ENCODE measurements around the gene OPHN1. TPM values are rescaled to one million over a fixed set of nuclear protein-coding genes. Genes with fewer than 3 reads are reported as not detected.
"Not testable (repeated sequence)": the region's sequence is repeated elsewhere in the genome, so short reads cannot be mapped to it uniquely, and the experiment has no call there.

The OPHN1 gene
- total RNA-seq, 2 experiments from 2014 or later, result not detected

DNA sequence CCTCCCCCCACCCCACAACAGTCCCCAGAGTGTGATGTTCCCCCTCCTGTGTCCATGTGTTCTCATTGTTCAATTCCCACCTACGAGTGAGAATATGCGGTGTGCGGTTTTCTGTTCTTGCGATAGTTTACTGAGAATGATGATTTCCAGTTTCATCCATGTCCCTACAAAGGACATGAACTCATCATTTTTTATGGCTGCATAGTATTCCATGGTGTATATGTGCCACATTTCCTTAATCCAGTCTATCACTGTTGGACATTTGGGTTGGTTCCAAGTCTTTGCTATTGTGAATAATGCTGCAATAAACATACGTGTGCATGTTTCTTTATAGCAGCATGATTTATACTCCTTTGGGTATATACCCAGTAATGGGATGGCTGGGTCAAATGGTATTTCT, 55.7 kb downstream of the OPHN1 start:
- H3K36me3 Mint-ChIP-seq (ENCODE audit: low read depth); H3K4me3 Mint-ChIP-seq; CTCF ChIA-PET; intact Hi-C loops (cut with micrococcal nuclease); DNase-seq; H3K27me3 Mint-ChIP-seq (ENCODE audit: low read depth); H3K4me1 Mint-ChIP-seq (ENCODE audit: low read depth); H3K27ac Mint-ChIP-seq; H3K9me3 Mint-ChIP-seq: not testable (repeated sequence)

DNA sequence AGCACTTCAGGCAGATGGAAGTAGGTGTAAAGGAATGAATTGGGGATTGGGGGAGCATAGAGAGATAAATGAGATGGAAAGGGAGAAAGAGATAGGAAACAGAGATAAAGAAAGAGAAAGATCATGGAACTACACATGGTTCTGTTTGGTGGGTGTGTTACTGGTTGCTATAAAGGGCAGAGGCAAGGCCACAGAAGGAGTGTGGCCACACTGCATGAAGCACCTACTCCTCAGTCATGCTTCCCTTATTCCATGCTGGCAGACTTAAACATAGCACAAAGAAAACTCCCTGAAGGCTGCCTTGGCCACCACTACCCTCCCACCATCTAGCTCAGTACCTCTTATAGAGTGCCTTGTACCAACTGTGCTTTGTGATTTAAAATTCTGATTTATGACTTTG, 56.9 kb downstream of the OPHN1 start:
- no peaks in the 10 kb centered on the region for H3K36me3 Mint-ChIP-seq (ENCODE audit: low read depth)

DNA sequence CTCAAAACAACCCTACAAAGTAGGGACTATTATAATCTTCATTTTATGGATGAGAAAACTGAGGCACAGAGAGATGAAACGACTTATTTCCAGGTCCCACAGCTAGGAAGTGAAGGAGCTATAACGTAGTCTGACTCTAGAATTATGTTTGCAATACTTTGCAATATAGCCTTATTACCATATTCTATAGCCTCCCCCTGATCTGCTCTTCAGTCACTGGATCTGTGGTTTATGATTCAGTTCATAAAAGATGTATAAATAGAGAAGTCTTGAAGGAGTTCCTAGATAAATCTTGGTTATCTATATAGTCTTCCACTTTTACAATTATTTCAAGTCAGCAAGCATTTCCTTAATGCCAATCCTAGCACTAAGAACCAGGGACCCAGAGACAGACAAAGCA, 57.5 kb downstream of the OPHN1 start:
- H3K36me3 Mint-ChIP-seq (ENCODE audit: low read depth), result no peaks in the 10 kb centered on the region
- no peak for DNase-seq
- H3K9me3 Mint-ChIP-seq, result no peaks in the 10 kb centered on the region
- no peaks in the 10 kb centered on the region for H3K27me3 Mint-ChIP-seq (ENCODE audit: low read depth)
- H3K27ac Mint-ChIP-seq, result no peak overlapping the region
- intact Hi-C loops (cut with micrococcal nuclease), result no loop called here
- H3K4me3 Mint-ChIP-seq, result no peak overlapping the region
- no peaks in the 10 kb centered on the region for H3K4me1 Mint-ChIP-seq (ENCODE audit: low read depth)
- CTCF ChIA-PET, result no interaction called here

More for the DNA sequence above, 56.9 kb downstream of the OPHN1 start:
- H3K4me1 Mint-ChIP-seq (ENCODE audit: low read depth), result no peaks in the 10 kb centered on the region
- intact Hi-C loops (cut with micrococcal nuclease), result no loop called here
- no peak for DNase-seq
- CTCF ChIA-PET, result no interaction called here
- no peak overlapping the region for H3K27ac Mint-ChIP-seq
- H3K9me3 Mint-ChIP-seq, result no peaks in the 10 kb centered on the region
- no peak overlapping the region for H3K4me3 Mint-ChIP-seq
- peaks cover 1% of the 10 kb centered on the region for H3K27me3 Mint-ChIP-seq (ENCODE audit: low read depth)

DNA sequence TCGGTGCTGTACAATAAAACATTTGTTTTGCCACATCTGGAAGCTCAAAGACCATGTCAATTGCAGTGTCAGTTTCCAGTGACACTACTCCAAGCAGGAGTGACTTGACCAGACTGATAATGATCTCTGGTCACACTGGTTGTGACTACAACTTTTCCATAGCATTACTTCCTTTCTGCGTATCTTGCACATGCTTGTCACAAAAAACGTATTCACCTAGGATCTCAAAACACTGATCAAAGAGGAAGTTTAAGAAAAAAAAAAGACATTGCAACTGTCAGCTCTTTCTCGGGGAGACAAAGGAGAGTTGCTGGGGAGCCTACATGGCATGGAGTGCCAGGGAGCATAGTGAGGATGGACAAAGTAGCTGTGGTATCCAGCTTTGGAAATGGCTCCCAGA, 60.6 kb downstream of the OPHN1 start:
- no peak overlapping the region for H3K4me3 Mint-ChIP-seq
- intact Hi-C loops (cut with micrococcal nuclease), result no loop called here
- CTCF ChIA-PET, result no interaction called here

DNA sequence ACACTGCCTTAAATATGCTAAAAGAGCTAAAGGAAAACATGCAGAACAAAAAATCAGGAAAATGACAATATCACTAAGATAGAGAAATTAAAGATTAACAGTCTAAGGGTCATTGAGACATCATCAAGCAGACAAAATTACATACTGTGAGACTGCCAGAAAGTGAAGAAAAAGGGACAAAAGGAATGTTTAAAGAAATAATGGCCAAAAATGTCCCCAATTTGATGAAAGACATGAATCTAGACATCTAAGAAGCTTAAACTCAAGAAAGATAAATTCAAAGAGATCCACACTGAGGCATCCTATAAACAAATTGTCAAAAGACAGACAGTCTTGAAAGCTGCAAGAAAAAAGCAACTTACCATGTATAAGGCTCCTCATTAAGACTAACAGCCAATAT, 63.7 kb downstream of the OPHN1 start:
- H3K4me3 Mint-ChIP-seq, result no peak overlapping the region
- no peaks in the 10 kb centered on the region for H3K4me1 Mint-ChIP-seq (ENCODE audit: low read depth)
- intact Hi-C loops (cut with micrococcal nuclease), result no loop called here
- peaks cover 7% of the 10 kb centered on the region for H3K9me3 Mint-ChIP-seq
- CTCF ChIA-PET, result interaction anchor here (0.6 kb wide), 1 partner anchor 18 kb away, joined by 3 read pairs; no protein-coding TSS in a partner anchor
- H3K27ac Mint-ChIP-seq, result no peak overlapping the region
- no peak for DNase-seq
- no peaks in the 10 kb centered on the region for H3K36me3 Mint-ChIP-seq (ENCODE audit: low read depth)
- no peaks in the 10 kb centered on the region for H3K27me3 Mint-ChIP-seq (ENCODE audit: low read depth)

More for the DNA sequence above, 60.6 kb downstream of the OPHN1 start:
- H3K27me3 Mint-ChIP-seq (ENCODE audit: low read depth), result no peaks in the 10 kb centered on the region
- H3K4me1 Mint-ChIP-seq (ENCODE audit: low read depth), result no peaks in the 10 kb centered on the region
- no peak for DNase-seq
- no peaks in the 10 kb centered on the region for H3K36me3 Mint-ChIP-seq (ENCODE audit: low read depth)
- no peak overlapping the region for H3K27ac Mint-ChIP-seq
- peaks cover 7% of the 10 kb centered on the region for H3K9me3 Mint-ChIP-seq

DNA sequence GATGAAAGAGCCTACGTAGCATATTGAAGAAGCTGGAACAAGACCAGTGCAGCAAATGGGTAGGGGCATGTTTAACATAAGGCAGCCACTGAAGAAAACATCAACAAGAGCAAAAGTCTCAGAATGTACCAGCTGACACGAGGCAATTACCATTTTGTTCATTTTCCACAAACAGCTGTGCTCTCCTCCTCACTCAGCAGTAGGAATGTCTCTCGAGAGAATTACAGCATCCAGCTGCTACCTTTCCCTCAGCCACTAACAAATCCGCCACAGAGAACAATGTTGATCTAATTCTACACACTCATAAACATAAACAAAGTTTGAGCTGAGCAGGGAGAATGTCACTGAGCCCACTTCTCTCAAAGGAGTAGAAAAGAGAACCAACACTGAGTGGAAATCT, 68.0 kb downstream of the OPHN1 start:
- Mint-ChIP-seq H3K9me3 (peaks cover 7% of the 10 kb centered on the region), H3K27me3 (ENCODE audit: low read depth) (no peaks in the 10 kb centered on the region), H3K4me3 (no peak overlapping the region), H3K27ac (no peak overlapping the region), H3K36me3 (ENCODE audit: low read depth) (no peaks in the 10 kb centered on the region), H3K4me1 (ENCODE audit: low read depth) (no peaks in the 10 kb centered on the region)
- no peak for DNase-seq
- intact Hi-C loops (cut with micrococcal nuclease), result no loop called here
- CTCF ChIA-PET, result interaction anchor here (0.6 kb wide), 1 partner anchor 24 kb away, joined by 4 read pairs; no protein-coding TSS in a partner anchor

DNA sequence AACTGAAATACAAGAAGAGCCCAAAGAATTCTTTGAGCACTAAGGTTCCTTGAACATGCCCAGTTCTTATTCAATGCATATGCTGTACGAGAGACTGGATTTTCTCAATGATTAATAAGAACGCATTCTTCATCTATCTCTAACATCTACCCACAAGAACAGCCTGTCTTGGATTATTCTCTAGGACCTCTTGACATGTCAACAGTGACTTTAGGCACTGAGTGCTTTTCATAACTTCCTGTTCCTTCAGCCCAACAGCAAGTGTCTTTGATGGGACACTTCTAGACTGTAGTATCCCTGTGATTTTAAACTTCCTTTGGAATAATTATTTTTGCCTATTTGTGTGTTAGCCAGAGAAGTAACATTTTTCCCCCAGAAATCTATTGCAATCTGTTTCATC, 69.3 kb downstream of the OPHN1 start:
- no peaks in the 10 kb centered on the region for H3K4me1 Mint-ChIP-seq (ENCODE audit: low read depth)
- no peaks in the 10 kb centered on the region for H3K36me3 Mint-ChIP-seq (ENCODE audit: low read depth)
- CTCF ChIA-PET, result no interaction called here
- no peak overlapping the region for H3K4me3 Mint-ChIP-seq
- no peak for DNase-seq
- no peak overlapping the region for H3K27ac Mint-ChIP-seq
- intact Hi-C loops (cut with micrococcal nuclease), result no loop called here
- H3K27me3 Mint-ChIP-seq (ENCODE audit: low read depth), result no peaks in the 10 kb centered on the region
- no peaks in the 10 kb centered on the region for H3K9me3 Mint-ChIP-seq

DNA sequence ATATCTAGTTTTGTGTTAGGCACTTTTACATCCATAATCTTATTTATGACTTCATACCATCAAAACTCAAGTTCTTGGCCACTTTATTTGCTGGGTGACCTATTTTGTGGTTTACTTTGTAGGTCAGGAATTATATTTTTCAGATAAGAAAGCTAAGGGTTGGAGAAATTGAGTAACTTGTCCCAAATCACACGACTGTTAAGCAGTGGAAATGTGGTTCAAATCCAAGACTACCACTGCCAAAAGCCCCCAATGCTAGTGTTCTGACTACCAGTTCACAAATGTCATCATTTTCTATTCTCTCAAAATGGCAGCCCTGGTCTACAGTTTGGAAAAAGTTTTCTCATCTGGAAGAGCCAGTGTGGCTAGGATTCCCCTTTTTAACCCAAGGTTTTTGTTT, 74.6 kb downstream of the OPHN1 start:
- intact Hi-C loops (cut with micrococcal nuclease), result no loop called here
- Mint-ChIP-seq H3K36me3 (ENCODE audit: low read depth) (no peaks in the 10 kb centered on the region), H3K4me1 (ENCODE audit: low read depth) (no peaks in the 10 kb centered on the region), H3K4me3 (no peak overlapping the region), H3K27me3 (ENCODE audit: low read depth) (no peaks in the 10 kb centered on the region), H3K9me3 (no peaks in the 10 kb centered on the region), H3K27ac (no peak overlapping the region)
- DNase-seq, result no peak
- CTCF ChIA-PET, result no interaction called here

DNA sequence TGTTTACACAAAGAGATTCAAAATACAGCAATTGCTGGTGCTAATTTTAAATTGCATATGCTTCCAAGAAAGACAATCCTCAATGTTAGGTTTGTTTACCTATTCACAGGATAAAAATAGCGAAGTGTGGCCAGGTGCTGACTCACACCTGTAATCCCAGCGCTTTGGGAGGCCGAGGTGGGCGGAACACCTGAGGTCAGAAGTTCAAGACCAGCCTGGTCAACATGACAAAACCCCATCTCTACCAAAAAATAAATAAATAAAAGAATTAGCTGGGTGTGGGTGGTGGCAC, 77.7 kb downstream of the OPHN1 start:
- Mint-ChIP-seq H3K27me3 (ENCODE audit: low read depth) (no peaks in the 10 kb centered on the region), H3K4me3 (no peak overlapping the region), H3K9me3 (no peaks in the 10 kb centered on the region), H3K4me1 (ENCODE audit: low read depth) (no peaks in the 10 kb centered on the region), H3K36me3 (ENCODE audit: low read depth) (no peaks in the 10 kb centered on the region), H3K27ac (no peak overlapping the region)
- intact Hi-C loops (cut with micrococcal nuclease), result no loop called here
- CTCF ChIA-PET, result no interaction called here
- no peak for DNase-seq

DNA sequence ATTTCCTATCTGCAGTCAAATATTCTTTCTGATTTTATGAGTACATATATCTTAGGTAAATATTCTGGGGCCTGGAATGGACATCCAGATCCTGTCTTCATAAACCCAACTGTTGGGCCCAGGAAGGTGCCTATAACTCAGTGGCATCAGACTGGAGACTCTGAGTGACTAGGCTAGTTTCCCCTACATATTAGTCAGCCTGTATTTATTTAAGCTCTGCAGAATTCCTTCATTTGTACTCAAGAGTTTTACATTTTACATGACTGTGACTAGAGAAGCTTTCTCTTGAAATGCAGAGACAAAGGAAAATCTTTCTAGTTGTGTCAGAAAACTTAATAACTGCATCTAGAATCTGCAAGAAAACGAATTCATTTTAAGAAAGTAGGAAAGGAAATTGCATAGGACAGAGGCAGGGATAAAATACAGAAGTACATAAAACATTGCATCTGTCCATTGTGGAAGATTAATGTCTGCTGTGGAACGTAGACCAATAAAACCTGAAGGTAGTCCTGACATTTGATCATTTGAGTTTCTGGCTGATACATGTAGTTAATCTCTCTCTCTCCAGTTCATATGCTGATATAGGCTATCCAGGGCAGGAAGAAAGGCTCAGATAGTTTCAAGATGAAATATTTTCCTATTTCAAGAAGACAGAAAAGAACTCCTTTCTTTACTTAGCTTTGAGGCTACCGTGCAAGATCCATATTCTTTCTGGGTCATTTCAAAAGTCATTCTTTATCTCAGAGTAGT, 78.2 kb downstream of the OPHN1 start:
- H3K27me3 Mint-ChIP-seq (ENCODE audit: low read depth), result no peaks in the 10 kb centered on the region
- H3K27ac Mint-ChIP-seq, result no peak overlapping the region
- no peaks in the 10 kb centered on the region for H3K9me3 Mint-ChIP-seq
- intact Hi-C loops (cut with micrococcal nuclease), result no loop called here
- DNase-seq, result no peak
- CTCF ChIA-PET, result no interaction called here
- no peaks in the 10 kb centered on the region for H3K36me3 Mint-ChIP-seq (ENCODE audit: low read depth)
- no peak overlapping the region for H3K4me3 Mint-ChIP-seq
- no peaks in the 10 kb centered on the region for H3K4me1 Mint-ChIP-seq (ENCODE audit: low read depth)

DNA sequence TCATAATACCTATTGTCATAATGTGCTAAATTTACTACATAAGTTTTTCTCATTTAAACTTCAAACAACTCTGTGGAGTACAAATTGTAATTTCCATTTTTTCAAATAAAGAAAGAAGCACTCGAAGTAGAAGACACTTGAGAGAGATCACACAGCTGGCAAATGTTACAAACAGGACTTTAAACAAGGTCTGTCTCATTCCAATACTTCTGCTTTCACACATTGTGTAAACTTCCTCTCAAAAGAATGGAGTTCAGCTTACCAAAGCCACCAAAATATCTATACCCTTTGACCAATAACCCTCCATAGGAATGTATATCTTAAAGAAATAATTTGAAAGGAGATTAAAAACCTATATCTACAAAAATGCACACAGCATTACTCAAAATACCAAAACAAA, 88.3 kb downstream of the OPHN1 start:
- Mint-ChIP-seq H3K4me3 (no peak overlapping the region), H3K36me3 (ENCODE audit: low read depth) (no peaks in the 10 kb centered on the region), H3K4me1 (ENCODE audit: low read depth) (no peaks in the 10 kb centered on the region), H3K27me3 (ENCODE audit: low read depth) (no peaks in the 10 kb centered on the region), H3K9me3 (no peaks in the 10 kb centered on the region), H3K27ac (no peak overlapping the region)
- intact Hi-C loops (cut with micrococcal nuclease), result no loop called here
- CTCF ChIA-PET, result no interaction called here
- no peak for DNase-seq

DNA sequence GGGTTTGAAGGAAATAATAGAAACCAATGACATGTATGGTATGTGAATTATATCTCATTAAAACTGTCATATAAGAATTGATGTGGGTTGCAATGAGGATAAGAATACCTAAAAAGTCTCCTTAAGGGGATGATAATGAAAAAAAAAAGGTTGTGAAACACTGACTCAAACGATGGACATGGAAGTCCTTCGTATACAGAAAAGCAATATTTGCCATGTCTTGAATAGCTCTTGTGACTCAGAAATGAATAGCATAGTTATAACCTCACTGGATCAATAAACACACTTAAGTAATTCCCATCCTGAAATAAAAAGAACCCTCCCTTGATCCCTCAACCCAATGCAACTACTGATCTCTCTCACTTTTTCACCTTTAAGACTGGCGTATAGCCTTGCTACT, 89.7 kb downstream of the OPHN1 start:
- H3K9me3 Mint-ChIP-seq, result no peaks in the 10 kb centered on the region
- H3K4me3 Mint-ChIP-seq, result no peak overlapping the region
- DNase-seq, result no peak
- CTCF ChIA-PET, result no interaction called here
- H3K36me3 Mint-ChIP-seq (ENCODE audit: low read depth), result no peaks in the 10 kb centered on the region
- no peaks in the 10 kb centered on the region for H3K27me3 Mint-ChIP-seq (ENCODE audit: low read depth)
- intact Hi-C loops (cut with micrococcal nuclease), result no loop called here
- H3K27ac Mint-ChIP-seq, result no peak overlapping the region
- H3K4me1 Mint-ChIP-seq (ENCODE audit: low read depth), result no peaks in the 10 kb centered on the region

DNA sequence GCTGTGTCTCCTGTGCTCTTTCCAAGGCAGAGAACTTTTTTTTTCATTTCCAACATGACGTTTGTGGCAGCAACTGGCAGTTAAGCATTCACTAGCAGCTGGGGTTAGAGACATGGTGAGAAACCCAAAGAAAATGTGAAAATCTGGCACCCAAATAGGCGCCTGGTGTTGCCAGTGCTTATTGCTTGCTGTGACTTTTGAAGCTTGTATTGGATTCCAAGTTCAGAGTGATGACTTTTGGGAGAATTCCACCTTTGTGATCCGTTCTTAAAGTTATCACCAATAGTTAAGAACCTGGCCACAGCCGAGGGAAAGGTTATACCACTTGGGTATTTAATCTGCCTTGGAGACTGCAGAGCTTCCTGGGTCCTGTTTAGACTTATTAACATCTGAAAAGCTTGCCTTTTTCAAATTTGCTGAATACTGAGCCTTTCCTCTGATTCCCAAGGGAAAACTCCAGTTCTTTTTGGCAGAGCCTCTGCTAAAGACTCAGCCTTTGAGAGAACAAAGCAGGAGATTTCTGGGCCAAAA, 101.0 kb downstream of the OPHN1 start:
- no peaks in the 10 kb centered on the region for H3K27me3 Mint-ChIP-seq (ENCODE audit: low read depth)
- H3K9me3 Mint-ChIP-seq, result no peaks in the 10 kb centered on the region
- CTCF ChIA-PET, result no interaction called here
- no peak for DNase-seq
- intact Hi-C loops (cut with micrococcal nuclease), result no loop called here
- H3K27ac Mint-ChIP-seq, result no peak overlapping the region
- H3K36me3 Mint-ChIP-seq (ENCODE audit: low read depth), result no peaks in the 10 kb centered on the region
- no peak overlapping the region for H3K4me3 Mint-ChIP-seq
- no peaks in the 10 kb centered on the region for H3K4me1 Mint-ChIP-seq (ENCODE audit: low read depth)

Measured in activated naive CD4-positive, alpha-beta T cell treated with anti-CD3 and anti-CD28 coated beads for 36 hours (primary cell).